ENCODE data around the gene TSFM.
"Not testable (repeated sequence)": the region's sequence is repeated elsewhere in the genome, so short reads cannot be mapped to it uniquely, and the experiment has no call there.

Gene TSFM

DNA sequence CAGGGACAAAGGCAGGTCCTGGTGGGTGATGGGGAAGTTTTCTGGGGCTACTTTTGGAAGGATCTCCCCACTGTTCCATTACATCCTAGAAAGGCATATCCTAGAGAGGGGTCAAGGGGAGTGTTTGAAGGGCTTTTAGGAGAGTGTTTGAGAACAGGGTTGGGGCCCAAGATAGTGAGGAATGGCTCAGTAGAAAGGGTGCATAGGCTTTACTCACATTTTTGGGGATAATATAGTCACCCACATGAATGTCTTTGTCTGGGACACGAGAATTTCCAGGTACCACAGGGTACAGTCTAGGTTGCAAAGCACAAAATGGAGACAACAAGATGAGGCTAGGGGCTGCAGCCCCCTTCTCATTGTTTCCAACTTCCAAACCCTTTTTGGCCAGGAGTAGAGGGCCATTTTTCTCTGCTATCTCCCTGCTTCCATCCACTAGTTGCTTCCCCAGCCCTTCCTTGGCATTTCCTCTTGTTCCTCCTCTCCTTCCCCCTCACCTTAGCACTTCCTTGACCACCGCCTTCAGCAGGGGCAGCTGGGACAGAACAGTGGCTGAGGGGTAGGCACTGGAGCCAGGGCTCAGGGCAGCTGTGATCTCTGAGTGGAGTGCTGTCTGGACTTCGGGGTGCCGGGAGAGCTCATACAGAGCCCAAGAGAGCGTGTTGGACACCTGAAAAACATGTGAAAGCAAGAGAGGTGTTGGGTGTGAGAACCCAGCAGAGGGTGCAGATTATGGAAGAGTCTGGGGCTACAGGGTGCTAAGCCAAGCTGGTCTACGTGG lies 18.5 kb upstream of the TSFM start:
- DNase-seq = no peak

DNA sequence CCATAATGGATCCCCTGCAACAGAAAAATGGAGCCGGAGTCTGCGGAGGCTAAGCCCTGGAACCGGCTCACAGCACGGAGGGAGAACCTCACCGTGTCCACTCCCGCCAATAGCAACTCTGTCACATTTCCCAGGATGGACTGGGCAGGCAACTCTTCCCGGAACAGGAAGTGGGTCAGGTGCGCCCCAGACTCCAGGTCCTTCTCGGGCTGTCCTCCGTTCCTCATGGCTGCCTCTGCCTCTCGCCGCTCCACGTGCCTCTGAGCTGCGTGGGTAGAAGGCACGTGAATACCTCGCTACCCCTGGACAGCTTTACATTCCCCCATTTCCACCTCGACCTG lies 18.0 kb upstream of the TSFM start:
- DNase-seq = no peak

DNA sequence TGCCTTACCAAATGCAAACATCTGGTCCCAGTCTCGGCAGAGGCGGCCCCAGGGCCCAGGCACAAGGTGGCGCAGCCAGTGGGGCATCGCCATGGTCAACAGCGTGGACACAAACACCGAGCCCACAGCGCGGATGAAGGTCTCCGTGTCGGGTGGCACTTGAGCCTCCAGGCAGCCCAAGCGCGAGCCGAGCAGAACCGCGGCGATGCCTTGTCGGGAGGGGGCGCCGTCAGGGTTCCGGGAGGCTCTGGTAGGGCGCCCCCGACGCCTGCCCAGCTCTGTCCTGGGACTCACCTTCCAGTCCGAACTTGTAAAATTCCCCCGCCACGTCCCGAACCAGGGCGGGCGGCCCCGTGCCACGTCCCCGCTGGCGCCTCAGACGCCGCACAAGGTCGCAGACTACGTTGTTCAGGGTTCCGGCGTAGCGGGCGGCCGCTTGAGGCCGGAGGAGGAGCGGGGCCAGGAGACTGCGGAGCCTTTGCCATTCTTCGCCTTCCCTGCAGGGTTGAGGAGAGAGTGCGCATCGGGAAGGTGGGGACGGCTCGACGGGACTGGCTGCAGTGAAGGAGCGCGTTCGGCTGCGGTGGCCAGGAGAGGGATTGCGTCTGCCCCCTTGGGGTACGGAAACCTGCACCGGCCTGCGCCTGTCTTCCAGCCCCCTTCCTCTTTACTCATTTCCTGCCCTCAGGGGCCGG lies 17.4 kb upstream of the TSFM start:
- DNase-seq = peak; percentile 15

DNA sequence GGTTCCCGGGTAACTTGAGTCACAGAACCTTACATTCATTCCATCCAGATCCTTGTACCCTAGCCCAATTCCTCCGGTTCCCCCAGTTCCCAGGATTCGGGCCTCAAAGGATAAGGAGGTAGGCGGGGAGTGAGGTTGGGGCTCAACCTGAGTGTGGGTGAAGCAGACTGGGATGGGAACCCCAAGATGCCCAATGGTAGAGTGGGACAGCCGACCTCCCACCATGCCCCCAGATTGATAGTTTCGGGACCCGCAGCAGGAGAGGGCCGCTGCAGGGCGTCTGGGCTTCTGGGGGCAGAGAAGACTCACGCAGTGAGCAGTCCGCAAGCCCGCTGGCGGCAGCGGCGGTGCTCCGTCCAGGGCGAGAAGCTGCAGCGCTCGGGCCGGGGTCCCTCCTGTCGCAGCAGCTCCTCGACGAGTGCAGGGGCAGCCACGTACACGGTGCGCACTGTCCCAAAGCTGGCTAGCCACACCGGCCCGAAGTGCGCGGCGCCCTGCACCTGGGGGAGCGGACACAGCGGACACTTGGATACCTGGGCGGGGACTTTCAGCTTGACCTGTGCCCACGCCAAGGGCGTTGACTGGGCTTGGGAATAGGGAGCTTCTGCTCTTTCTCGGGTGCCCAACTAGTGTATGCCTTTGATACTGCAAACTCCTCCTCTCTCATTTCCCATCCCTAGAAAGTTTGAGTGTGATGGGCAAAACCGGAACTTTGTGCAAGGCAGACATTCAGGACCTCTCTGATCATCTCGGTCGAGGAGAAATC lies 16.7 kb upstream of the TSFM start:
- DNase-seq = no peak

DNA sequence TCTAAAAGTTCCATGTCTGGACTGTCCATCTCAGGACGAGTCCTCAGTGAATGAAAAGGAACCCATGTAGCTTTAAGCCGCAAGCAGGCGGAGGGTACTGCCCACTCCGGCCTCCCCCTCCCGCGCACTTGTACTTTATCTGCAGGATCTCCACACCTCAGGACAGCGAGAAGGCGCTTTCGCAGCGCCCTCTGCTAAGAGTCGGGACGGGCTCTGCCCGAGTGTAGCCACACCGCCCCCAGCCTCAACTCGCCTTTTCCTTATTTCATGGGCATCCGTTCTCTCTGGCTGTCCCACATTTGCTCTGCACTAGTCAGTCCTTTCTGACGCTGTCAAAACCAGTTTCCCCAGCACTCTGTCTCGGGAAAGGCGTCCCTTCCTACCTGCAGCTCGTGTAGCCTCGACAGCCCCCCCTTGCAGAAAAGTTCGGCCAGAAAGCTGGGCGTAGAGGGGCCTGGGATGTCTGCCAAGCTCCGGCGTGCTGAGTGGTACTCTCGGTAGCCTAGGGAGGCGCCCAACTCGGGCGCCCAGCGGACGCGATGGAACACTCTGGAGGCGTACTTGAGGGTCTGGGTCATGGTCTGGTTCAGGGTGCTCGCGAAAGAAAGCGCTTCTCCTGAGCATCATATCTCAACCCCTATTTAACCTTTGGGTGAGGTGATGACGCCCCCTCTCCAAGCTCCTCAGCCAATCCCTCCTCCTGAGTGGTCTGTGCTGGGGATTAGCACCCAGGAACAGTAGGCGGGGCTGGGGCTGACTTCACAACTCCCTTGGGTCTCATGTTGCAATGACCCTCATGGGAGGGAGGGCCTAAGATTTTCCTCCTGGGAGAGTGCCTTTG lies 15.9 kb upstream of the TSFM start, which contains the start of gene CYP27B1:
Gene CYP27B1 (minus strand): TSS at position 615 of the 841 bp plus-strand sequence. CDS start 37 bp downstream, at position 578.
- no peak for DNase-seq

DNA sequence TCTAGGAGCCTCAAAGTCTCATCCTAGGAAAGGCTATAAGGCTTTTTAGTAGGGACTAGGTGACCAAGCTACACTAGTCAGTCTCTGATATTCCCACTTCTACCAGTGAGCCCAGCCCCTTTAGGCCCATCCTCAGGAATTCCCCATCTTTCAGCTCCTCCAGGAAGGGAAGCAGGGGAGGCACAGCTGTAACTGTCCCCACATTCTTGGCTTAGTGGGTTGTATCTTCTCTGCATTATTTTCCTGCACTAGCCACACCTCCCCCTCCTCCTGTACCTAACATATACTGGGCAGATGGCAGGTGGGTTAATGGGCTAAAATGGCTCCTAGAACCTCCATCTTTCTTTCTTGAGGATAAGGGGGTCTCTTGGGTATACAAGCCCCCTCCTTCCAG lies 15.3 kb upstream of the TSFM start:
- DNase-seq = no peak

DNA sequence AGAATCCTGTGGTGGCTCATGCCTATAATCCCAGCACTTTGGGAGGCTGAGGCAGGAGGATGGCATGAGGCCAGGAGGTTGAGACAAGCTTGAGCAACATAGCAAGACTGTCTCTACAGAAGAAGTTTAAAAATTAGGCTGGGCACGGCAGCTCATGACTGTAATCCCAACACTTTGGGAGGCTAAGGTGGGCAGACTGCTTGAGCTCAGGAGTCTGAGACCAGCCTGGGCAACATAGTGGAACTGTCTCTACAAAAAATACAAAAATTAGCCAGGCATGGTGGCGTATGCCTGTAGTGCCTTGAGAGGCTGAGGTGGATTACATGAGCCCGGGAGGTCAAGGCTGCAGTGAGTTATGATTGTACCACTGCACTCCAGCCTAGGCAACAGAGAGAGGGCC lies 14.7 kb upstream of the TSFM start:
- no peak for DNase-seq

DNA sequence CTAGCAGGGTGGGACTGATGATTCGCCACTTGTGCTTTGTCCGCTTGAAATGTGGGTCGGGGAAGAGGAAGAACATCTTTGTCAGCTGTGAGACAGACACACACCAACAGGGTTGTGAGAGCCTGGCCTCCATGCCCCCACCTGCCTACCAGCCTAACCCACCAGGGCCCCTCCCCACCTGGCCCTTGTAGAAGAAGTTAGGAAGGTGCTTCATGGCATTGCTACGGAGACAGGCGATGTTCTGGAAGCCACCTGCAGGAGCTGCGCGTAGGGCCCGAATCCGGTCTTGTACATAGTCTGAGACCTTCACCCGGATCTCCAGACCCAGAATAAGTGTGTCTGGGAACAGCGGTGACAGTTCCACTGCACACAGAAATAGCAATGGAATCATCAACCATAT lies 13.0 kb upstream of the TSFM start:
- DNase-seq = no peak

DNA sequence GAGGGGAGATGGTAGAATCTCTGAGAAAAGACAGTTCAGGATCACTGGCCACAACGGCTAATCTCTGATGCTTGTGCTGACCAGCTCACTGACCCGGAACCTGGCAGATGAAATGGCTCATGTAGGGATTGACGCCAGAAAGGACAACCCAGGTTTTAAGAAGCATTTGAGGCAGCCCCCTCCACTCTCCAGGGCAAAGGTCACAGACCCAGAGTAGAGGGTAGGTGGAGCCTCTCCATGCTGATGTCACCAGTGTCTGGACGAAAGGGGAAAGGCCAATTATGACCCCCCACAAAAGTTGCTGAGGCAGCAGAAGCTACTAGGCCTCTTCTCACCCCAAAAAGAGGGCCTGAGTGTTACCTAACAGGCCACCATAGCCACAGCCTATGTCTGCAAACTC lies 11.9 kb upstream of the TSFM start:
- no peak for DNase-seq

DNA sequence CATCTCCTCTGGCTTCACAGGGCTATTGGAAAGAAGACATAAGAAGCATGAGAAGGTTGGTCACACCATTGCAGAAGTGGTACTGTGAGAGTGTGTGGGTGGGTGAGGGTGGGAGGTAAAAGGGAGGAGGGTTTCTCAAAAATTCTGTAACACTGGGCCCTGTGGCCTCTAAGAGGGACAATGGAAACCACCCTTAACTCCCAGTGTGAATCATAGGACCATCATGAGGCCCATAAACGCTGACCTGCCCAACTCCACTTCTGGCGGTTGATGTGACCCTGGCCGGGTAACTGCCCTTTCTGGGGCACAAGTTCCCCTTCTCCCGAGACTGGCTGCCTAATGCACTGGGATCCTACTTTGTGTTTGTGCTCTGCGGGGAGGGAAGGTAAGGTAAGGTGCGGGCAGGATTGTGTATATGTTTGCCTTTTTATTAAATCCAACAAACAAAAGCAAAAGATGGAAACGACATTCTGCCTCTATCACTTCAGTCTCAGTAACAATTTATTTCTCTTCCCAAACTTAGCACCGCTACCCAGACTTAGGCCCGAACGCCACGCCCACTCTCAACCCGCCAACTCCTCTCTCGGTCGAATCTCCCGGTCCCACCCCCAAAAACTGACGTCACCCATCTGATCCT lies 11.2 kb upstream of the TSFM start:
- peak; percentile 73 for DNase-seq

DNA sequence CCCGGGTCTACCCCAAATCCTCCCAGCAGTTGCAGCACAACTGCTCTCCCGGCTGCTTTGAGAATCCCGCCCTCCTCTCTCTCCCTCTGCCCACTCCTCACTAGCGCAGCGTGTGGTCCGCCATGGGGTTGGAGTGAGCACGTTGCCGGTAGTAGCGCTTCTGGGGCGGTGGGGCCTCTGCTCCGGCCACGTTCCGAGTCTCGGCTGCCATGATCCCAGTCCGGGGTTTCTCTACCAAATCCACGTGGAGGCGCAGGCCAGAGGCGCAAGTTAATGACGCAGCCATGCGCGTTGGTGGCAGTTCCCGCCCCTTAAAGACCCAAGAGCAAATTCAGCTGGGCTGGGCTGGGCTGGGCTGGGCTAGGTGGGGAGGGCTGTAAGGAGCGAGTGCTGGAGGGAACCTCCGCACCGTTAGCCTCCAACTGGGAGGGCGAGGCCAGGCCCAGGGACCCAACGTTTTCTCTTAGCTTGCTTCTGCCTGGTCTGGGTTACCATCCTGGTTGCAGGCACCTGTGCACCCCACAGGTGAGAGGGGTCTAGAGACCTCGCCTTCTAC lies 10.6 kb upstream of the TSFM start, which contains the start of gene METTL1:
Gene METTL1 (minus strand): TSS at position 233 of the 556 bp plus-strand sequence. CDS start 22 bp downstream, at position 211.
- peak; percentile 78 for DNase-seq

DNA sequence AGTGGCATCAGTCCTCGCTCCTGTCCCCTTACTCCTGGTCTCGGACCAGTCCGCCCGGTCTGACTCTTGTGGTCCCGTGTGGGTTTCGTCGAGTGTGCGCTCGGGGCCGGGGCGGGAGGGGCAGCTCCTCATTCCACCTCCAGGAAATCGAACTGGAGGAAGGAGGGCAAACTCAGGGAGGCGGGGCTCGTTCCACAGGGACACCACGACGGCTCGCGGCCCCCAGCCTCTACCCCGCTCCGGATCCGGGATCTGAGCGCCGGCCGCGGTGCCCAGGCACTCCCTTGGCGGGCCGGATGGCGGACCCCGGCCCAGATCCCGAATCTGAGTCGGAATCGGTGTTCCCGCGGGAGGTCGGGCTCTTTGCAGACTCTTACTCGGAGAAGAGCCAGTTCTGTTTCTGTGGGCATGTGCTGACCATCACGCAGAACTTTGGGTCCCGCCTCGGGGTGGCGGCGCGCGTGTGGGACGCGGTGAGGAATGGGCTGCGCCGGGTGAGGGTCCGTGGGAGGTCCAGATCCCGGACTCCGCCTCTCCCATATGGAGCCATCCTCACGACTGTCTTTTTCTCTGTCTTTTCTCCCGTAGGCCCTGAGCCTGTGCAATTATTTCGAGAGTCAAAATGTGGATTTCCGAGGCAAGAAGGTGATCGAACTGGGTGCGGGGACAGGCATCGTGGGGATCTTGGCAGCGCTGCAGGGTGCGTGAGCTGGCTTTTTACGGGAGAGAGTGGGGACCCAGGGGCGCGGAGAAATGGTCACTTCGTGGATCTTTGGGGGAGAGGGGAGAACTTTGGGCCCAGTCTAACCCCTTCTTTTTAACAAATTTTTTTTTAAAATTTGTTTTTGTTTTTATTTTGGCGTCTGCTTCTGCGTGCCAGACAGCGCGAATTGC lies 9.9 kb upstream of the TSFM start, which contains the start of gene EEF1AKMT3:
Gene EEF1AKMT3 (plus strand): TSS at position 186 of the 894 bp plus-strand sequence. CDS start 111 bp downstream, at position 297.
- peak; percentile 23 for DNase-seq

DNA sequence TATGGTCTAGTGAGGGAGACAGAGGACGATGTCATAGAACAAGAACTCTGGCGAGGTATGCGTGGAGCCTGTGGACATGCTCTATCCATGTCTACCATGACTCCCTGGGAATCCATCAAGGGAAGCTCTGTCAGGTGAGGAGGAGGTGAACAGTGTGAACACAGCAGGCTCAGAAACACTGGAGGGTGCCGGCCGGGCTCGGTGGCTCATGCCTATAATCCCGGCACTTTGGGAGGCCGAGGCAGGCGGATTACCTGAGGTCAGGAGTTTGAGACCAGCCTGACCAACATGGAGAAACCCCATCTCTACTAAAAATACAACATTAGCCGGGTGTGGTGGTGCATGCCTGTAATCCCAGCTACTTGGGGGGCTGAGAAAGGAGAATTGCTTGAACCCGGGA lies 8.0 kb upstream of the TSFM start:
- DNase-seq = not testable (repeated sequence)

DNA sequence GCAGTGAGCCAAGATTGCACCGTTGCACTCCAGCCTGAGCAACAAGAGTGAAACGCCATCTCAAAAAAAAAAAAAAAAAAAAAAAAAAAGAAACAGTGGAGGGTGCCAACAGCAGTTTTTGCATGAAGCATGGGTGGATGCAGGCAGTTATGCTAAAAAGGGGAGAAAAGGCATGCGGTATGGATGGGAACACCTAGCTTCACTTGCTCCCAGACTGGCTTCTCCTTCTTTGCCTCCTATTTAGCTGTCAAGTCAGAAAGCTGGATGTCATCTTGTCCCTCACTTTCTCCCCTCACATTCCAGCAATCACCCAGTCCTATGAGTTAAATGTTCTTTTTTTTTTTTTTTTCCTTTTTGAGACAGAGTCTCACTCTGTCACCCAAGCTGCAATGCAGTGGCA lies 7.5 kb upstream of the TSFM start:
- no peak for DNase-seq

DNA sequence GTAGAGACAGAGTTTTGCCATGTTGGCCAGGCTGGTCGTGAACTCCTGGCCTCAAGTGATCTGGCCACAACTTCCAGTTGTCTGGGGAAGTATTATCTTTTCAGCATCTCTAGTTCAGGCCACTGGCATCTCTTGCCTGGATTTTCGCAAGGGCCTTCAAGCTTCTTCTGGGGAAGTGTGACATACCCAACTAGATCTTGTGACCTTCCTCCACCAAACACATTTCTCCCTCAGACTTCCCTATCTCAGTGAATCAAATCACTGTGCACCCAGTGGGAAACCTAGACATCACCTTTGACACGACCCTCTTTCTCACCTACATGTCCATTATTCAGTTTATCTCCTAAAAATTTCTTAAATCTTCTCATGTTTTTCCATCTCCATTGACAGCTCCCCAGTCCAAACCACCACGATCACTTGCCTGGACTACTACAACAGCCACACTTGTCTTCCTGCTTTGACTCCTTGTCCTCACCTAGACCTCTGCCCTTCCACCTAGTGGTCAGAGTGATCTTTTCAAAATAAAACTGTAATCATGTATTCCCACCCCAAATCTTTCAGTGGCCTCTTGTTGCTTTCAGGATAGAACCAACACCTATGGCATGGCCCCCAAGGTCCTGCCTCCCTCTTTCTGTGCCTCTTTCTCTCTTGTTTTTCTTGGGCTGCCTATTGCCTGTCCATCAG lies 6.9 kb upstream of the TSFM start:
- no peak for DNase-seq

DNA sequence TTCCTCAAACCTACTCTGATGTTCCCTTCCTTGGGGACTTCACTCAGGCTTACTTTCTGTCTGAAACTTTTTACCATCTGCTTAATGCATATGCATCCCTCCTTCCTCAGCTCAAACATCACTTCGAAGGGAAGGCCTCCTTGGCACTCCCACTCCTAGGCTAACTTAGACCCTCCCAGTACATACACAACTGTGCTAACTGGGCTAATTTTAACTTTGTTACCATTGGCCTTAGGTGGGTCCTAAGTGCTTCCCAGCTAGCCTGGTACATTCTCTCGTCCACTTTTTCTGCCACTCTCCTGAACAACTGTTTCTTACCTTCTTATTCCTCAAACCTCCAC lies 6.4 kb upstream of the TSFM start:
- no peak for DNase-seq

DNA sequence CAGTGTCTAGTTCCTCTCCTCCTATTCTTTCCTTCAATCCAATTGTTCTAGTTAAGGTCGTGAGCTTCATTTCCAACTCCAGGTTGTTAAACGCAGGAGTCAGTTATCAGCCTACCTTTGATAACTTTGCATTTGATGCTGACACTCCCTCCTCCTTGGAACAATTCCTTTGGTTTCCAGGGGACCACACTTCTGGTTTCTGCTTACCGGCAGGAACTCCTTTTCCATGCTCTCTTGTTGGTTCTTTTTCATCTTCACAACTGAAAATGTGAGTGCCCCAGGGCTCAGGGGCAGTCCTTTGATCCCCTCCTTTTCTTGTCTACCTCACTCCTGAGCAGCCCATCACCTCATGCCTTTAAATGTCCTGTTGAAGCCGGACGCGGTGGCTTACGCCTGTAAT lies 5.2 kb upstream of the TSFM start:
- DNase-seq = no peak

DNA sequence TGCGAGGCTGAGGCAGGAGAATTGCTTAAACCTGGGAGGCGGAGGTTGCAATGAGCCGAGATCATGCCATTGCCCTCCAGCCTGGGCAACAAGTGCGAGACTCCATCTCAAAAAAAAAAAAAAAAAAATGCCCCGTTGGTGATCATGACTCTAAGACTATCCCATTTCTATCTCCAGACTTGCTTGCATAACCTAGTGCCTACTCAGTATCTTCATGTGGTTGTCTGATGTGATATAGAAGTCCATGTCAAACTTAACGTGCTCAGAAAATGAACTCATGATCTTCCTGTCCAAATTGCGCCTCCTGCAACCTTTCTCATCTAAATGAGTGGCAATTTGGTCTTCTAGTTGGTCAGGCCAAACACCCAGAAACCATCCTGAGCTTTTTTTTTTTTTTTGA lies 4.7 kb upstream of the TSFM start:
- DNase-seq = no peak

DNA sequence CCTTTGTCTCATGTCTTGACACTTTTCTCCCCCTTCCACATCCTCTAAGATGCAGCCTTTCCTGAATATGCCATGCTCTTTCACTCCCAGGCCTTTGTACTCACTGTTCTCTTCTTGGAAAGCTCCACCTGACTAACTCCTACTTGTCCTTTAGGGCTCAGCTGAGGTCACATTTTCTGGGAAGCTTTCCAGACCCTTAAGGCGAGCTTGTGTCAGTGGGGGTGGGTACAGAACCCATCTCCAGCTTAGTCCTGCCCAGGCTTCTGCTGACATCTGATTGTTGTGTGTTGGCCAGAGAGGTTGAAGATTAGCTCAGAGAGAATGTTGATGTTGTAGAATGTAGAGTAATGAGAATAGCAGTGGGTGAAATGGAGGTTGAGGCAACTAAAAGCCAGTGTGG lies 2.9 kb upstream of the TSFM start:
- DNase-seq = no peak

DNA sequence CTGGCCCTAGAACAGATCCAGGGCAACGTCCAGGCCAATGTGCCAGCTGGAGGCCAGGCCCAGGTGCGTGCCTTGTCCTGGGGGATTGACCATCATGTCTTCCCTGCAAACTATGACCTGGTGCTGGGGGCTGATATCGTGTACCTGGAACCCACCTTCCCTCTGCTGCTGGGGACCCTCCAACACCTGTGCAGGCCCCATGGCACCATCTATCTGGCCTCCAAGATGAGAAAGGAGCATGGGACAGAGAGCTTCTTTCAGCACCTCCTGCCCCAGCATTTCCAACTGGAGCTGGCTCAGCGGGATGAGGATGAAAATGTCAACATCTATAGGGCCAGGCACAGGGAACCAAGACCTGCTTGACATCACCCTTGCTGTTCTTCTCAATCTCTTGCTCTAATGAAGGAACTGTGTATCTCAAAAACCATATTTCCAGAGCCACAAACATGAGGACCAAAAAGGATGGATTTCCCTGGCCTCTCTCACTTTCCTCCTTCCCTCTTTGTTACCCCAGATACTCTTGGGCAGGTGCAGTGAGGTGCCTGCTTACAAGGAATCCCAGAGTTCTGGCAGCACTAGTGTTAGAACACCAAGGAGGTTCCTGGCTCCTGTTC lies 2.2 kb upstream of the TSFM start:
- DNase-seq = no peak

Measured in effector CD8-positive, alpha-beta T cell (primary cell).